Body of pancreas (tissue), 4 donors: Measurements from ENCODE around the gene LDLRAP1.

Source experiments
- POLR2A ChIP-seq, 3 donors: fragments of 450-650 bp; IDR thresholded peaks; one replicate each; pipeline ENCODE4 v1.6.1; 2016; ENCODE audit warnings: antibody characterized with exemption in 3 of 3, mild to moderate bottlenecking in 2 of 3
- TF ChIP-seq, protein P1 (sequence below), 7 experiments: fragments of 450-650 bp in 4 of 7; fragments of 200-600 bp in 3 of 7; sonication (generic) in 3 of 7; IDR thresholded peaks; one replicate each; pipeline ENCODE4 v1.5.1; 2016 to 2019; ENCODE audit warnings: antibody characterized with exemption in 7 of 7

DNA sequence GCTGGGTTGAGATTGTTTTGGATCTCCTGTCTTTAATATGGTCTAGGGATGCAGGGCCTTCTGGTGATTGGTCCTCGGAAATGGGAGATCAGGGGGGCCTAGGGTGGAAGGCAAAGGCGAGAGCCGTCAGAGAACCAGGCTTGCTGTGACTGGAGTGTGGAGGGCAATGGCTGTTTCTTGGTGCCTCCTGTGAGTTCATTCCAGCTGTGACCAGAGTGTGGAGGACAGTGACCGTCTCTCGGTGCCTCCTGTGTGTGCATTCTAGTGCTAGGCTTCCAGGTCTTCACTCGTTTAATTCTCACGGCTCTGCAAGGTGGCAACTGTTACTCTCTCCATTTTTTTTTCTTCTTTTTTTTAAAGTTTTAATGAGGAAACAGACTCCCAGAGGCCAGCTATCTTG is 14.1 kb downstream of the LDLRAP1 start:
- TF ChIP-seq, protein P1, sequence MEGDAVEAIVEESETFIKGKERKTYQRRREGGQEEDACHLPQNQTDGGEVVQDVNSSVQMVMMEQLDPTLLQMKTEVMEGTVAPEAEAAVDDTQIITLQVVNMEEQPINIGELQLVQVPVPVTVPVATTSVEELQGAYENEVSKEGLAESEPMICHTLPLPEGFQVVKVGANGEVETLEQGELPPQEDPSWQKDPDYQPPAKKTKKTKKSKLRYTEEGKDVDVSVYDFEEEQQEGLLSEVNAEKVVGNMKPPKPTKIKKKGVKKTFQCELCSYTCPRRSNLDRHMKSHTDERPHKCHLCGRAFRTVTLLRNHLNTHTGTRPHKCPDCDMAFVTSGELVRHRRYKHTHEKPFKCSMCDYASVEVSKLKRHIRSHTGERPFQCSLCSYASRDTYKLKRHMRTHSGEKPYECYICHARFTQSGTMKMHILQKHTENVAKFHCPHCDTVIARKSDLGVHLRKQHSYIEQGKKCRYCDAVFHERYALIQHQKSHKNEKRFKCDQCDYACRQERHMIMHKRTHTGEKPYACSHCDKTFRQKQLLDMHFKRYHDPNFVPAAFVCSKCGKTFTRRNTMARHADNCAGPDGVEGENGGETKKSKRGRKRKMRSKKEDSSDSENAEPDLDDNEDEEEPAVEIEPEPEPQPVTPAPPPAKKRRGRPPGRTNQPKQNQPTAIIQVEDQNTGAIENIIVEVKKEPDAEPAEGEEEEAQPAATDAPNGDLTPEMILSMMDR (IDR thresholded peaks at IDR 0.05) = no peak
- no peak for TF ChIP-seq POLR2A (IDR thresholded peaks at IDR 0.05)
